ENCODE data around the gene PLD1.

PLD1 gene

GRCh38 chr3:171744158-171744741 lies 66.0 kb downstream of the PLD1 start:
- DNase-seq = no peak

- DNase-seq = no peak
These were observed 66.7 kb downstream of the PLD1 start for GRCh38 chr3:171743327-171744157.

DNA sequence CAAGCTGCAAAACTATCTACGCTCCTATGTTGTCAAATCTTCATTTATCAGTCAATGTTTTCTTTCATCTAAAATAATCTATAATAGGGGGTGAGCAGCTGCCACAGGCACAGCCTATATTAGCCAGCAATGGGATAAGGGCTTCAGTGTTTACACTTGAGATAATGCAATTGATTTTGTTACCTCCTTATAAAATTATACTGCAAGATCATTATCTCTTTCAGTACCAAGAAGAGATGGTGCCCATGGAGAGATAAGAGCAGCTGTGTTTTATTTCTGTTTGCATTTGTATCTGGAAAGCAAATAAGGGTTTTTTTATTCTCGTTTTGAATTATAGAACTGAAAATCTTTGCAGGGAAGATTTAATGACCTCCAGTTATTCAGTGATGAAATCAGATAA lies 68.9 kb downstream of the PLD1 start:
- DNase-seq = no peak

- DNase-seq = no peak
These were observed 73.7 kb downstream of the PLD1 start for GRCh38 chr3:171736556-171736955.

DNA sequence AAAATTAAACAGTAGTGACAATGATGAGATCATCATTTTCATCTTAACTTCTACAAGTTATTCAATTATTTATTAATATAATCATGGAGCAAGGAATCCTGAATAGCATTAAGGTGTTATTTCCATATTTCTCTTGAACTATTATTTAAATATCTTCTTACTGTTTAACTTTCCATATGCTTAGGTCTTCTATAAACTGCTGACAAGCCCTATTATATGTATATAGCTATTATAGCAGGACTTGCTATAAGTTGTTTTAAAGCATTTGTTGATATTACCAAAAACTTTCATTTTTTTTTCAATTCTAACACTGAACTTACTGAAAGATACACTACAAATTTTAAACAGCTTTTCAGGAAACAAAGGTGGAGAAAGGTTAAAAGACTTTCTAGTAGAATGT lies 76.7 kb downstream of the PLD1 start:
- no peak for DNase-seq

- DNase-seq = no peak
These were observed 77.5 kb downstream of the PLD1 start for GRCh38 chr3:171732756-171733155.

DNA sequence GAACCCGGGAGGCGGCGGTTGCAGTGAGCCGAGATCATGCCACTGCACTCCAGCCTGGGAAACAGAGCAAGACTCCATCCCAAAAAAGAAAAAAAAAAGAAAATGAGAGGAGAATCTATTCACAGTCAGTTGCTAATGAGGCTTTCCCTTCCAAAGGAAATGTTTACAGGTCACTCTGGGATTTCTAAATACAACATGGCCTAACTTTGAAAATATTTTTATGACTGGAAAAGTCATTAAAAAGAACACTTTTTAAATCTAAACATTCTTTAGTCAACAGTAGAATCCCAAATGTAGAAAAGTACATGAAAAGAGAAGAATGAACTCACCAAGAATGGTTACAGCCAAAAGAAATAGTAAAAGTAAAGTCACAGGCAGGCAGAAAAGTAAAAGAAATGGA lies 78.6 kb downstream of the PLD1 start:
- no peak for DNase-seq

DNA sequence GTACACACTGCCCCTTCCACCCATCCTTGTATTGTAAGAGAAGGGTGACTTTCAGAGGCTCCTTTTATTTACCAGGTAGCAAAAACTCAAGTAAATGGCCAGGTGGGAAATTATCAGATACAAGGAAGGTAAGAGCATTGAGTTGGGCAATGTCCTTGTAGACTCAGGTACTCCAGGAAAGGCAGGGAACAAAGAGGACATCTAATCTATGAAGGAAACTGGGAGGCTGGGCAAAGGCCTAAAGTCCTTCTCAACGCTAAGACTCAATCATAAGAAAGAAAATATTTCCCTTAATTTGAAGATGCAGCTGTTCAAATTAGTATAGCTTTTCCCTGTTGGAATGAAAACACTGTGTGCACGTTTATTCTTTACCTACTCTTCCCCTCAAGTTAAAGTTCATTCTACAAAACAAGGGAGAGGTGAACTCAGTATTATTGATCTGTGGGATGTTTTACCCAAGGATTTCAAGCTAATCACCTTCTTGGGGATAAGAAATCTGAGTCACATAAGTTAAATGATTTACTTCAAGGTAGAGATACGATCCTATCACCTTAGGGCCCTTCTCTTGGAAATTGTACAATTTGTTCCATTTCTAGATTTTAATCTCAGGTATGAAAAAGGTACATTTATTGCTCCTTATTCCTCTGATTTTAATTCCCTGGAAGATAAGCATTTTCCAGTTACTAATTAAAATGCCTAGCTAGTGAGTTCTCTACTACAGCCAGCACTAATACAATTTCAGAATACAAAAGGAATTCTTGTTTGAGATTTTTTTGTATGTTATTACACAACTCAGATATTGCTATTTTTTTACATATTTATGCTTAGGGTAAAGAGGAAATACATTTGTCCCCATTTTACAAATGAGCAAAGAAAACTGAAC lies 80.6 kb downstream of the PLD1 start:
- DNase-seq = no peak

DNA sequence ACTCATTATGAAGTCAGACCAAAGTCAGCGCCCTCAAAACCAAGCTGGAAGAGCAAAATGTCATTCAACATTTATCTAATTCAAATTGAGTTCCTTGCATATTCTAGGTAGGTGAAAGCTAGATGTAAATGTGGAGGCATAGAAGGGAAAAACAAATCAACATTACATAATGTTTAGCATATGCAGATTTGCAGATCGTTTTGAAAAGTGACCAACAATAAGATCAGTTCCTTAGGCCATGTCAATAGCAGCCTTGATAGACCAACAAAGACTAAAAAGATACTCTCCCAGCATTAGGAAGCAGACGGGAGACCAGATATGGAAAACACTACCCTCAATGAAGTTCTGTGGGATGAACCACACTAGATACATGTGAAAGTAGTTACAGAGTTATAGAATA lies 83.0 kb downstream of the PLD1 start:
- DNase-seq = no peak

DNA sequence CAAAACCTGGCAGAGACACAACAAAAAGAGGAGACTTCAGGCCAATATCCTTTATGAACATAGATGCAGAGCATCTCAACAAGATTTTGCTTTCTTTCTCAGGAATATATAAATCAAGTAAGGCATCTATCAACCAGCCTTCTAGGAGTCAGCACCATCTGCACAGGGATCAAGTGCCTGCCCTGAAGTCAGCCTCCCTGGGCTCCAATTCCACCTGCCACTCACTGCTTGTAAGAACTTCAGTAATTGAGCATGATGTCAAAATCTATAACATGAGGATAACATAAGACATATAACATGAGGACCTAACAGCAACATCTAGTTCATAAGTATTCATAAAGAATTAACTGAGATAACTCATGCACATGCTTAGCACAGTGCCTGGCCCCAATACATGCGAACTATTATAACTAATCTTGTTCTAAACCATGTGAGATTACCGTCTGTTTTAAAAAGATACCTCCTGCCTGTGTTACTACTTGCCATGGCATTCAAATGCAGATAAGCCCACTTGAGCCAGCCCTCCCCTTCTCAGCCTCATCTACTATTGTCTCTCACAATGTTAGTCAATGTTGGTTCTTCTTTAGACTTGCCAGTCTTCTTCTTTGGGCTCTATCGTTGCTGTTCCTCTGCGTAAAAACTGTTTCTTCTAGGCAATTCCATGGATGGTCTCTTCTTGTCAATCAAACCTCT lies 91.6 kb downstream of the PLD1 start:
- no peak for DNase-seq

DNA sequence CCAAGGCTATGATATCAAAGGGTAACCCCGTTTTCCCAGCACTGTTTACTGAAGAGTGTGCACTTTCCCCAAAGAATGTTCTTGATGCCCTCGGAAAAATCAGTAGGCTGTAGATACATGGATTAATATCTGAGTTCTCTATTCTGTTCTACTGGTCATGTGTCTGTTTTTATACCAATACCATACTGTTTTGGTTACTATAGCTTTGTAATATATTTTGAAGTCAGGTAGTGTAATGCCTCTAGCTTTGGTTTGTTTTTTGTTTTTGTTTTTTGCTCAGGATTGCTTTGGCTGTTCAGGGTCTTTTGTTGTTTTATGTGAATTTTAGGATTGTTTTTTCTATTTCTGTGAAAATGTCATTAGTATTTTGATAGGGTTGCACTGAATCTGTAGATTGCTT lies 95.1 kb downstream of the PLD1 start:
- no peak for DNase-seq

GRCh38 chr3:171712171-171712938 lies 97.9 kb downstream of the PLD1 start:
- DNase-seq = no peak

- no peak for DNase-seq
These were observed 98.7 kb downstream of the PLD1 start for GRCh38 chr3:171711461-171712170.

- DNase-seq = no peak
These were observed 99.9 kb downstream of the PLD1 start for GRCh38 chr3:171710359-171710758.

DNA sequence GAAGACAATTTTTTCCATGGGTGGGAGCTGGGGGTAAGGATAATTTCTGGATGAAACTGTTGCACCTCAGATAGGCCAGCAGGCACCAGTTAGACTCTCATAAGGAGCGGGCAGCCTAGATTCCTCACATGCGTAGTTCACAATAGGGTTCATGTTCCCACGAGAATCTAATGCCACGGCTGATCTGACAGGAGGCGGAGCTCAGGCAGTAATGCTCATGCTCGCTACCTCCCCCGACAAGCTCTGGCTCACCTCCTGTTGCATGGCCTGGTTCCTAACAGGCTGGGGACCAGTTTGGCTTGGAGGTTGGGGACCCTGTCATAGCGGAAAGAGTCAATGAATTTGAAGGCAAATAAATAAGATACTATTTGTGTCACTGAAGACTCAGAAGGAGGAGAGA lies 105.5 kb downstream of the PLD1 start:
- DNase-seq = no peak

DNA sequence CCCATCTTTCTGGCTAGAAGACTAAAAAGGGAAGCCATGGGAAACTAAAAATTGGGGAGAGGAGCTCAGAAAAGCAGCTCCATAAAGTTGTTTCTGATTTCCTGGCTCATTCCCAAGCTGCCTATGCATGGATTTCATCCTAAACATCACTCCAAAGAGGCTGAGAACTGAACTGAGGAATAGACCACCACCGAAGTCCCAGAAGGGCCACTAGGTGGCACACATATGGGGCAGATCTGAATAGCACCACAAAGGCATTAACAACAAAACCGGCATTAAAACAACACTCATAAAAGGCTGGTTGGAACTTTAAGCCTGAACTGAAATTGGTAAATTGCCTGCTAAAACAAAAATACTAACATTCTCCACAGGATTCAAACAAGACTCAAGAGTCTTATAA lies 106.3 kb downstream of the PLD1 start:
- no peak for DNase-seq

GRCh38 chr3:171703144-171703543 lies 107.1 kb downstream of the PLD1 start:
- no peak for DNase-seq

DNA sequence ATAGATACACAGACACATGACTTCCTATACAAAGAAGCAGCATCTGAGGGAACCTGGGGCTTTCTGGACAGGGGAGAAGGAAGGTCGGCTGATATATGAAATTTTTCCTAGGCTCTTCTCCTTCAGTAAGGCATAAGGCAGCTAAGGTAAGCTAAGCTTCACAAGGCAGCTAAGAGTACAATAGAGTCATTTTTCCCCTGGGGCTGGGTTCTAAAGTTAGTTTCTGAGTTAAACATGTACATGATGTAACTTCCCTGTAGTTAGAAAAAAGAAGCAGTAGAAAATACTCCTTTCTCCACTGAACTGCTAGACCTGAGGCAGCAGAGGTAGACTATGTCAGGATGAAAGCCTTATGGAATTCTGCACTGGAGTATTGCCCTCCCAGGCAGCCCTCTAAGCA lies 109.6 kb downstream of the PLD1 start:
- DNase-seq = no peak

DNA sequence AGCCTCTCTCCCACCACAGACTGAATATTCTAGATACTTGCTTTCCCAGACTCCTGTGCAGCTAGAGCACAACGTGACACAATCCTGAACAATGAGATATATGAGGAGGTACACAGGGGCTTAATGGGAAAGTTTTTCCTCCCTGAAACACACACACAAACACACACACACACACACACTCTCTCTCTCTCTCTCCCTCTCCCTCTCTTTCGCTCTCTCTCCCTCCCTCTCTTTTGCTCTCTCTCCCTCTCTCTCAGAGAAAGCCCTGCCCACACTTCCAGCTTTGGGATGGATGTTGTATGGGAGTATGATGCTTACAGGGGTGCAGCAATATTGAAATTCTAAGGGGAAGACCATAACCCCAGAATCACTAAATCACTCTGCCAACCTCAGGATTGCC lies 110.1 kb downstream of the PLD1 start:
- DNase-seq = no peak

DNA sequence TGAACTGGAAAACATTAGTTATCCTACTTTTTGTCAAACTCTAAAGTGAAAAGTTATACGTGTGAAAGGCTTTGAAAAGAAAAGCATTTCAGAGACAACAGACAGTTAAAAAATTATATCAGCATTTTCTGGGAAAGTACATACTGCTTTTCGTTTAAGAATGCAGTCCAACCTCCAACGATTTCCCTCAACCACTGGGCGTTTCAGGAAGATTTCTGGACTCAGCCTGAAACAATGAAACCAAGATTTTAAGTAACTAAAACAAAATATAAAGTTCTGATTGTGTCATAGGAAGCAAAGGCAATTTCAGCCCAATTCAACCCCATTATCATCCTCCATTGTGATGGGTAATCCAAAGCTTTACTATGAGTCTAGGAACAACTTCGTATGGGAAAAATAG lies 110.7 kb downstream of the PLD1 start:
- no peak for DNase-seq

- DNase-seq = no peak
These were observed 113.5 kb downstream of the PLD1 start for GRCh38 chr3:171696805-171697204.

GRCh38 chr3:171695426-171695825 lies 114.9 kb downstream of the PLD1 start:
- no peak for DNase-seq
